Measurements from ENCODE around the gene DDR1.

DNA sequence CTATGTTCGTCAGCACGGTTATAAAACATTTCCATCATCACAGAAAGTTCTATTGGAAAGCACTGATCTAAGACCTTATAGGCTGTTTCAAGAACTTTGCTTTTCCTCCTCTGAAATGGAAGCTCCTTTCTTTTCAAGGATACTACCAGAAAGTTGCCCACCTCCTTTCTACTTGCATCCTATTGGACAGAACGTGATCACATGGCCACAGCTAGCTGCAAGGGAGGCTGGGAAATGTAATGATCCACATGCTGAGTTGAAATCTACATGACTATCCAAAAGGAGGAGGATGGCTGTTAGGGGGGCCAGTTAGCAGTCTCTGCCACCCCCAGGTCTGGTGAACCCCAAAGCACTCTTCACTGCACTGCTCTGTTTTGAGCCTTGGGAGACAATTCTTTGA lies 44.4 kb downstream of the DDR1 start:
- TF ChIP-seq SUZ12 (IDR thresholded peaks at IDR 0.05) (no peak), NFRKB (IDR thresholded peaks at IDR 0.05) (no peak), TARDBP (IDR thresholded peaks at IDR 0.05) (no peak), FOXM1 (IDR thresholded peaks at IDR 0.05; ENCODE audit: borderline replicate concordance) (no peak), ARNT (IDR thresholded peaks at IDR 0.05) (no peak), SP1 (IDR thresholded peaks at IDR 0.05) (no peak), FOXA1 (IDR thresholded peaks at IDR 0.05) (no peak), CTBP1 (IDR thresholded peaks at IDR 0.05; ENCODE audit: borderline replicate concordance) (no peak), BHLHE40 (IDR thresholded peaks at IDR 0.05; ENCODE audit: borderline replicate concordance) (no peak), L3MBTL2 (conservative IDR thresholded peaks at IDR 0.05) (no peak), HDGF (IDR thresholded peaks at IDR 0.05; ENCODE audit: borderline replicate concordance) (no peak)
